ENCODE results near the gene CTSC. TPM values are rescaled to one million over a fixed set of nuclear protein-coding genes. Genes with fewer than 3 reads are reported as not detected.

The CTSC gene
- total and polyA plus RNA-seq, 9 of the 15 experiments (the other 6 are each of a cell fraction or from before 2014, with no cell fraction given), result 113 to 403 (median 187) TPM

GRCh38 chr11:88355887-88356286 is 18.4 kb upstream of the CTSC start:
- Histone ChIP-seq H3K36me3 (ENCODE audit: control insufficient read depth, insufficient read depth, low read length) (no peaks in the 10 kb centered on the region; the same call in 2 of the 3 replicates), H3K4me1 (replicated peaks in 1 of 2; ENCODE audit: control insufficient read depth in 2 of 2, insufficient read depth in 2 of 2, low read length in 2 of 2) (peaks cover 0 to 16% of the 10 kb centered on the region in 2 experiments; a peak in 3 of 5 replicates), H3K9ac (ENCODE audit: insufficient read depth in 1 of 2, low read depth in 2 of 2, low read length in 2 of 2) (no peak overlapping the region), H3K4me2 (ENCODE audit: insufficient read depth, low read length) (no peak overlapping the region), H3K9me3 (replicated peaks; ENCODE audit: control insufficient read depth, insufficient read depth, low read depth, low read length) (no peaks in the 10 kb centered on the region), H3K9me1 (ENCODE audit: control insufficient read depth, insufficient read depth, low read length) (no peaks in the 10 kb centered on the region), H3K27me3 (ENCODE audit: control insufficient read depth in 2 of 2, insufficient read depth in 2 of 2, low read length in 2 of 2) (no peaks in the 10 kb centered on the region), H3K79me2 (ENCODE audit: control insufficient read depth, insufficient read depth, low read length) (no peaks in the 10 kb centered on the region), H4K20me1 (replicated peaks; ENCODE audit: control insufficient read depth, insufficient read depth, low read length) (no peaks in the 10 kb centered on the region), H3K4me3 (no peak overlapping the region), H2AFZ (ENCODE audit: low read depth, low read length) (no peak overlapping the region), H3K27ac (ENCODE audit: extremely low read depth, low read depth, low read length) (no peak overlapping the region)
- in situ Hi-C loops (cut with MboI), result no loop called here
- POLR2A ChIA-PET, result interaction anchor here (2.0 kb wide), 1 partner anchor 18 kb away, joined by 6 read pairs; the partner anchor contains the start of gene CTSC
- ATAC-seq (no peak), FAIRE-seq (no peak), DNase-seq (ENCODE audit: extremely low read depth in 1 of 4, low spot score in 3 of 4) (no peak)
- BruUV-seq (replicated peaks), result no TSS peak
- WGBS (ENCODE audit: insufficient coverage, low coverage, missing lambda C conversion rate), result 94% methylated on average over 2 of the region's 2 CpGs
- CTCF ChIA-PET (ENCODE audit: low intra/inter-chr PET ratio), result no interaction called here
- TF ChIP-seq GATAD2B (IDR thresholded peaks at IDR 0.05; ENCODE audit: borderline replicate concordance), result no peak
- TF ChIP-seq IFI16 (CRISPR knock-in tag; IDR thresholded peaks at IDR 0.05), result no peak
- no peak for TF ChIP-seq WHSC1 (IDR thresholded peaks at IDR 0.05; ENCODE audit: low read length)
- no peak for TF ChIP-seq IRF2 (CRISPR knock-in tag; IDR thresholded peaks at IDR 0.05)
- no peak for TF ChIP-seq E2F1 (CRISPR knock-in tag; IDR thresholded peaks at IDR 0.05)
- intact Hi-C loops (cut with micrococcal nuclease), result loop anchor here (2.0 to 5.0 kb wide), 2 partner anchors 19 to 66 kb away; partner anchors contain the start of gene CTSC

All from K562 (cell line).